Esophagus muscularis mucosa (tissue), 4 donors: ENCODE data around the gene RAB3A.

Experiments
- EP300 ChIP-seq: sonication (generic); formaldehyde crosslinking; IDR thresholded peaks from one replicate; pipeline ENCODE4 v1.6.1; 2017; ENCODE audit warnings: antibody characterized with exemption
- POLR2A ChIP-seq: fragments of 450-650 bp; IDR thresholded peaks from one replicate; pipeline ENCODE4 v1.6.1; 2017; ENCODE audit warnings: antibody characterized with exemption, moderate library complexity, mild to moderate bottlenecking, low read depth
- POLR2AphosphoS5 ChIP-seq, 2 donors: sonication (generic); formaldehyde crosslinking; IDR thresholded peaks; one replicate each; pipeline ENCODE4 v1.6.1; 2017; ENCODE audit warnings: antibody characterized with exemption in 2 of 2
- TF ChIP-seq, protein P1 (sequence below), 3 experiments: fragments of 200-600 bp in 2 of 3; fragments of 450-650 bp in 1 of 3; sonication (generic) in 2 of 3; IDR thresholded peaks; one replicate each; pipeline ENCODE4 v1.5.1; 2017 to 2019; ENCODE audit warnings: antibody characterized with exemption in 3 of 3, mild to moderate bottlenecking in 2 of 3, moderate library complexity in 1 of 3

DNA sequence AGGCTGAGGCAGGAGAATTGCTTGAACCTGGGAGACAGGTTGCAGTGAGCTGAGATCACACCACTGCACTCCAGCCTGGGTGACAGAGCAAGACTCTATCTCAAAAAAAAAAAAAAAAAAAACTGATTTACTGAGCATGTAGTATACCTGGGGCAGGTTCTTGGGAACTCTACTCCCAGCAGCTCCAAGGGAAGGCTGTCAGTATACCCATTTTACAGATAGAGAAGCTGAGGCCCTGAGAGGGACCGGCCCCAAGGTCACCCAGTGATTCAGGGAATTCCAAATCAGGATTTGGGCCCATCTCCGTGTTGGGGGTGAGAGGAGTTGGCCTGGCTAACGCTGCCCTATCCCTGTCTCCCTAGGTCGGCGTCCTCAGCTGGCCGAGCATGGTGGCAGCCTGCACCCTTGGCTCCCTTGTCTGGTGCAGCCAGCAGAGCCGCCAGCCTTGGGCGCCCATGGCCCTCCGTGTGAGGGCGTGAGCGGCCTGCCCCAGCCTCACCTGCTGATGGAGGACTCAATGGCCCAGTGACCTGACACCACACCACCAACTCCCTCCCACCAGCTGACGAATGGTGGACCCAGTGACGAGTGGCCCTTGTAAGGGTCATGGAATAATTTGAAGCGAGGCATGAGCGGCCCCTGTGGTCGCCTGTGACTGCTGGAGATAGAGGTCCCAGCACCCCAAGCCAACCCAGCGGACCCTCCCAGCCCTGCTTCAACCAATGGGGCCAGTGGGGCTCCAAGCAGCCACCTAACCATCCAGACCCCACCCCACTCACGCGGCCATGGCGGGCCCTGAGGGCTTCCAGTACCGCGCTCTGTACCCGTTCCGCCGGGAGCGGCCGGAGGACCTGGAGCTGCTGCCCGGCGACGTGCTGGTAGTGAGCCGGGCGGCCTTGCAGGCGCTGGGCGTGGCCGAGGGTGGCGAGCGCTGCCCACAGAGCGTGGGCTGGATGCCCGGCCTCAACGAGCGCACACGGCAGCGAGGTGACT, 48.5 kb downstream of the RAB3A start:
- TF ChIP-seq, protein P1, sequence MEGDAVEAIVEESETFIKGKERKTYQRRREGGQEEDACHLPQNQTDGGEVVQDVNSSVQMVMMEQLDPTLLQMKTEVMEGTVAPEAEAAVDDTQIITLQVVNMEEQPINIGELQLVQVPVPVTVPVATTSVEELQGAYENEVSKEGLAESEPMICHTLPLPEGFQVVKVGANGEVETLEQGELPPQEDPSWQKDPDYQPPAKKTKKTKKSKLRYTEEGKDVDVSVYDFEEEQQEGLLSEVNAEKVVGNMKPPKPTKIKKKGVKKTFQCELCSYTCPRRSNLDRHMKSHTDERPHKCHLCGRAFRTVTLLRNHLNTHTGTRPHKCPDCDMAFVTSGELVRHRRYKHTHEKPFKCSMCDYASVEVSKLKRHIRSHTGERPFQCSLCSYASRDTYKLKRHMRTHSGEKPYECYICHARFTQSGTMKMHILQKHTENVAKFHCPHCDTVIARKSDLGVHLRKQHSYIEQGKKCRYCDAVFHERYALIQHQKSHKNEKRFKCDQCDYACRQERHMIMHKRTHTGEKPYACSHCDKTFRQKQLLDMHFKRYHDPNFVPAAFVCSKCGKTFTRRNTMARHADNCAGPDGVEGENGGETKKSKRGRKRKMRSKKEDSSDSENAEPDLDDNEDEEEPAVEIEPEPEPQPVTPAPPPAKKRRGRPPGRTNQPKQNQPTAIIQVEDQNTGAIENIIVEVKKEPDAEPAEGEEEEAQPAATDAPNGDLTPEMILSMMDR (IDR thresholded peaks at IDR 0.05) = no peak
- no peak for TF ChIP-seq EP300
- no peak for TF ChIP-seq POLR2A
- TF ChIP-seq POLR2AphosphoS5 (IDR thresholded peaks at IDR 0.05) = no peak
